COLO668 (cell line): ENCODE data around the gene ANKRD16.

ENCODE experiments used
- DNase-seq: peaks from one replicate; lab custom pipeline; 2025; ENCODE audit not compliant: unreplicated experiment; lab: John Stamatoyannopoulos, UW

Gene ANKRD16

GRCh38 chr10:5904227-5904626 is 14.5 kb upstream of the ANKRD16 start:
- no peak for DNase-seq

- DNase-seq, result no peak
Observed at GRCh38 chr10:5903563-5903962, 13.9 kb upstream of the ANKRD16 start.

GRCh38 chr10:5902511-5903274 is 13.0 kb upstream of the ANKRD16 start:
- DNase-seq, result no peak

GRCh38 chr10:5900247-5900646 is 10.6 kb upstream of the ANKRD16 start:
- no peak for DNase-seq

- no peak for DNase-seq
Observed at GRCh38 chr10:5898163-5898562, 8.5 kb upstream of the ANKRD16 start.

- DNase-seq, result no peak
Observed at GRCh38 chr10:5897504-5897903, 7.8 kb upstream of the ANKRD16 start.

- DNase-seq, result no peak
Observed at GRCh38 chr10:5897053-5897340, 7.3 kb upstream of the ANKRD16 start.

- DNase-seq, result no peak
Observed at GRCh38 chr10:5896208-5897052, 6.7 kb upstream of the ANKRD16 start.

GRCh38 chr10:5895804-5896203 is 6.1 kb upstream of the ANKRD16 start:
- DNase-seq, result no peak

GRCh38 chr10:5895365-5895764 is 5.7 kb upstream of the ANKRD16 start:
- DNase-seq, result no peak

GRCh38 chr10:5894873-5895272 is 5.2 kb upstream of the ANKRD16 start:
- DNase-seq, result no peak

- no peak for DNase-seq
Observed at GRCh38 chr10:5894403-5894802, 4.7 kb upstream of the ANKRD16 start.

- no peak for DNase-seq
Observed at GRCh38 chr10:5893321-5893720, 3.6 kb upstream of the ANKRD16 start.

- no peak for DNase-seq
Observed at GRCh38 chr10:5892007-5892406, 2.3 kb upstream of the ANKRD16 start.

- no peak for DNase-seq
Observed at GRCh38 chr10:5891009-5891408, 1.3 kb upstream of the ANKRD16 start.

- DNase-seq, result peak; percentile 14
Observed at GRCh38 chr10:5890452-5890915, 791 bp upstream of the ANKRD16 start.

GRCh38 chr10:5888843-5889623 is 660 bp downstream of the ANKRD16 start:
- DNase-seq, result peak; percentile 40

GRCh38 chr10:5888351-5888750 is 1.3 kb downstream of the ANKRD16 start:
- DNase-seq, result no peak

- DNase-seq, result no peak
Observed at GRCh38 chr10:5887641-5888040, 2.1 kb downstream of the ANKRD16 start.

GRCh38 chr10:5887029-5887428 is 2.7 kb downstream of the ANKRD16 start:
- no peak for DNase-seq

GRCh38 chr10:5885619-5886018 is 4.1 kb downstream of the ANKRD16 start:
- DNase-seq, result no peak

GRCh38 chr10:5882961-5883360 is 6.7 kb downstream of the ANKRD16 start:
- DNase-seq, result no peak
